ENCODE measurements around the gene ZGPAT. TPM values are rescaled to one million over a fixed set of nuclear protein-coding genes. Genes with fewer than 3 reads are reported as not detected.

ZGPAT gene
- total RNA-seq, 1 experiment from 2014 or later, result 5.4 TPM

- no peak for DNase-seq (ENCODE audit: low spot score)
Measured at GRCh38 chr20:63782521-63782971, 74.7 kb downstream of the ZGPAT start.

- no peak for DNase-seq (ENCODE audit: low spot score)
Measured at GRCh38 chr20:63783970-63784369, 76.1 kb downstream of the ZGPAT start.

GRCh38 chr20:63785691-63786131 lies 77.9 kb downstream of the ZGPAT start:
- DNase-seq (ENCODE audit: low spot score), result no peak

Other genes with a start within 250 kb of the ZGPAT start
- 3.4 and 6.6 TPM in 2 replicates for gene KCNQ2, start 235.4 kb upstream of the ZGPAT start, total RNA-seq (2014; rRNA removed; shearing (Covaris generic))
- 181 and 233 TPM in 2 replicates for gene EEF1A2, start 209.0 kb upstream of the ZGPAT start, total RNA-seq (2014; rRNA removed; shearing (Covaris generic))
- gene PPDPF, start 187.3 kb upstream of the ZGPAT start, total RNA-seq (2014; rRNA removed; shearing (Covaris generic)), result 93.2 and 126 TPM in 2 replicates
- not detected in 2 replicates for gene PTK6, start 170.7 kb upstream of the ZGPAT start, total RNA-seq (2014; rRNA removed; shearing (Covaris generic))
- not detected in 2 replicates for gene SRMS, start 160.3 kb upstream of the ZGPAT start, total RNA-seq (2014; rRNA removed; shearing (Covaris generic))
- not detected in 2 replicates for gene FNDC11, start 153.9 kb upstream of the ZGPAT start, total RNA-seq (2014; rRNA removed; shearing (Covaris generic))
- gene HELZ2, start 133.8 kb upstream of the ZGPAT start, total RNA-seq (2014; rRNA removed; shearing (Covaris generic)), result 12.3 and 23.2 TPM in 2 replicates
- gene GMEB2, start 80.9 kb upstream of the ZGPAT start, total RNA-seq (2014; rRNA removed; shearing (Covaris generic)), result 5.5 and 6.0 TPM in 2 replicates
- gene STMN3, start 54.6 kb upstream of the ZGPAT start, total RNA-seq (2014; rRNA removed; shearing (Covaris generic)), result 9.4 and 18.9 TPM in 2 replicates
- 8.6 and 11.6 TPM in 2 replicates for gene RTEL1, start 49.7 kb upstream of the ZGPAT start, total RNA-seq (2014; rRNA removed; shearing (Covaris generic))
- gene TNFRSF6B, start 11.4 kb upstream of the ZGPAT start, total RNA-seq (2014; rRNA removed; shearing (Covaris generic)), result 0.10 and 0.39 TPM in 2 replicates
- gene ARFRP1, start 63 bp upstream of the ZGPAT start, total RNA-seq (2014; rRNA removed; shearing (Covaris generic)), result 24.6 and 36.0 TPM in 2 replicates
- gene LIME1, start 28.6 kb downstream of the ZGPAT start, total RNA-seq (2014; rRNA removed; shearing (Covaris generic)), result 0.27 and 0.68 TPM in 2 replicates
- gene SLC2A4RG, start 31.7 kb downstream of the ZGPAT start, total RNA-seq (2014; rRNA removed; shearing (Covaris generic)), result 12.9 and 18.8 TPM in 2 replicates
- gene ZBTB46, start 123.2 kb downstream of the ZGPAT start, total RNA-seq (2014; rRNA removed; shearing (Covaris generic)), result 0.68 and 3.1 TPM in 2 replicates
- gene ABHD16B, start 153.5 kb downstream of the ZGPAT start, total RNA-seq (2014; rRNA removed; shearing (Covaris generic)), result not detected in 2 replicates
- 44.7 and 56.7 TPM in 2 replicates for gene TPD52L2, start 157.2 kb downstream of the ZGPAT start, total RNA-seq (2014; rRNA removed; shearing (Covaris generic))
- gene DNAJC5, start 187.1 kb downstream of the ZGPAT start, total RNA-seq (2014; rRNA removed; shearing (Covaris generic)), result 16.1 and 21.0 TPM in 2 replicates
- 14.1 and 16.1 TPM in 2 replicates for gene UCKL1, start 248.4 kb downstream of the ZGPAT start, total RNA-seq (2014; rRNA removed; shearing (Covaris generic))

Data from H4 (cell line).